PC-3 (cell line): Measurements from ENCODE around the gene PRUNE2. TPM values are rescaled to one million over a fixed set of nuclear protein-coding genes. Genes with fewer than 3 reads are reported as not detected.

Experiments used
- ATAC-seq: fragments of 200-7000 bp; cut with Tn5 transposase; 2 replicates; pipeline ENCODE4 v1.9.1; 2020; ENCODE audit warnings: mild to moderate bottlenecking, moderate library complexity
- BruUV-seq: library from RNA; stranded (reverse); fragments of 400-500 nt; replicated peaks from 2 replicates; lab custom pipeline; 2021; lab: Mats Ljungman, UMichigan
- CTCF ChIA-PET: fragments of 300-600 bp; sonication (Branson Sonifier 250); formaldehyde crosslinking; loops from one replicate; lab custom pipeline; 2022; ENCODE audit warnings: antibody characterized with exemption; lab: Charles Lee
- POLR2A ChIA-PET: fragments of 300-600 bp; sonication (Branson Sonifier 250); formaldehyde crosslinking; loops from one replicate; lab custom pipeline; 2022; ENCODE audit warnings: antibody characterized with exemption; ENCODE audit not compliant: unreplicated experiment; lab: Charles Lee
- DNase-seq: peaks from one replicate; pipeline ENCODE4 v3.0.0-alpha.2; 2015
- H2AFZ ChIP-seq: fragments of 300-600 bp; sonication (generic); 2 replicates; pipeline ENCODE4 v1.6.0; 2016; ENCODE audit warnings: antibody characterized with exemption, low read length
- H3F3A ChIP-seq: fragments of 300-600 bp; sonication (generic); one replicate; pipeline ENCODE4 v1.6.0; 2017; ENCODE audit warnings: antibody characterized with exemption, low read length, control low read depth, mild to moderate bottlenecking; ENCODE audit not compliant: unreplicated experiment
- H3K27ac ChIP-seq: fragments of 300-600 bp; sonication (generic); 2 replicates; pipeline ENCODE4 v1.5.1; 2016; ENCODE audit warnings: mild to moderate bottlenecking, low read length
- H3K27me3 ChIP-seq: fragments of 300-600 bp; sonication (generic); 2 replicates; pipeline ENCODE4 v1.6.1; 2016; ENCODE audit warnings: low read length, mixed read lengths
- H3K36me3 ChIP-seq: fragments of 300-600 bp; sonication (generic); 2 replicates; pipeline ENCODE4 v1.6.1; 2016; ENCODE audit warnings: low read depth, mixed run types, low read length, mixed read lengths
- H3K4me1 ChIP-seq: fragments of 300-600 bp; sonication (generic); 2 replicates; pipeline ENCODE4 v1.5.1; 2016; ENCODE audit warnings: low read length; ENCODE audit not compliant: insufficient read depth
- H3K4me2 ChIP-seq: fragments of 300-600 bp; sonication (generic); 2 replicates; pipeline ENCODE4 v1.6.0; 2016; ENCODE audit warnings: low read length
- H3K4me3 ChIP-seq: fragments of 300-600 bp; sonication (generic); 2 replicates; pipeline ENCODE4 v1.5.1; 2016; ENCODE audit warnings: mild to moderate bottlenecking, low read length, mixed read lengths
- H3K79me2 ChIP-seq: fragments of 300-600 bp; sonication (generic); 2 replicates; pipeline ENCODE4 v1.6.1; 2017; ENCODE audit warnings: low read length, mixed read lengths
- H3K9ac ChIP-seq: fragments of 300-600 bp; sonication (generic); 2 replicates; pipeline ENCODE4 v1.6.0; 2016; ENCODE audit warnings: mild to moderate bottlenecking, low read length
- H3K9me2 ChIP-seq: fragments of 300-600 bp; sonication (generic); replicated peaks from 2 replicates; pipeline ENCODE4 v1.6.1; 2016; ENCODE audit warnings: mixed run types, low read length, mixed read lengths
- H3K9me3 ChIP-seq: fragments of 300-600 bp; sonication (generic); 2 replicates; pipeline ENCODE4 v1.6.1; 2016; ENCODE audit warnings: low read length, mixed read lengths
- H4K20me1 ChIP-seq: fragments of 300-600 bp; sonication (generic); 2 replicates; pipeline ENCODE4 v1.6.1; 2016; ENCODE audit warnings: low read length, mixed read lengths
- CTCF ChIP-seq: fragments of 300-600 bp; sonication (generic); conservative IDR thresholded peaks from 2 replicates; pipeline ENCODE4 v1.5.1; 2017; ENCODE audit warnings: antibody characterized with exemption, low read depth, mild to moderate bottlenecking, low read length
- EZH2 ChIP-seq: fragments of 300-600 bp; sonication (generic); IDR thresholded peaks from one replicate; pipeline ENCODE4 v1.6.1; 2017; ENCODE audit warnings: antibody characterized with exemption, mild to moderate bottlenecking, low read length; ENCODE audit not compliant: unreplicated experiment
- EZH2phosphoT487 ChIP-seq: fragments of 300-600 bp; sonication (generic); IDR thresholded peaks from 2 replicates; pipeline ENCODE4 v1.6.1; 2018; ENCODE audit warnings: mild to moderate bottlenecking, antibody characterized with exemption, low read length, borderline replicate concordance
- intact Hi-C: fragments of 100-400 bp; cut with micrococcal nuclease; formaldehyde crosslinking; loops from 2 replicates; pipeline ENCODE4 v1.9.0; 2023
- total RNA-seq: library from RNA; depleted of rRNA; stranded (reverse); fragments of >200 nt; gene quantifications from 2 replicates; pipeline ENCODE4 v1.2.3, GENCODE V29; 2014

PRUNE2 gene
- total RNA-seq, 1 experiment from 2014 or later, result not detected

GRCh38 chr9:76652894-76653293, 253.0 kb downstream of the PRUNE2 start:
- Histone ChIP-seq H3F3A (no peaks in the 10 kb centered on the region), H3K36me3 (no peaks in the 10 kb centered on the region), H3K4me3 (no peak overlapping the region), H3K27ac (no peak overlapping the region), H3K9ac (no peak overlapping the region), H4K20me1 (no peaks in the 10 kb centered on the region), H3K27me3 (no peaks in the 10 kb centered on the region; the same call in 1 of the 2 replicates), H3K79me2 (no peaks in the 10 kb centered on the region), H3K9me3 (no peaks in the 10 kb centered on the region), H2AFZ (no peak overlapping the region), H3K4me1 (no peaks in the 10 kb centered on the region), H3K9me2 (no peaks in the 10 kb centered on the region), H3K4me2 (no peak overlapping the region)
- no TSS peak for BruUV-seq
- ChIA-PET CTCF (no interaction called here), POLR2A (no interaction called here)
- DNase-seq, result no peak
- ATAC-seq, result no peak
- intact Hi-C loops, result no loop called here
- TF ChIP-seq EZH2phosphoT487 (no peak), CTCF (no peak), EZH2 (no peak)

DNA sequence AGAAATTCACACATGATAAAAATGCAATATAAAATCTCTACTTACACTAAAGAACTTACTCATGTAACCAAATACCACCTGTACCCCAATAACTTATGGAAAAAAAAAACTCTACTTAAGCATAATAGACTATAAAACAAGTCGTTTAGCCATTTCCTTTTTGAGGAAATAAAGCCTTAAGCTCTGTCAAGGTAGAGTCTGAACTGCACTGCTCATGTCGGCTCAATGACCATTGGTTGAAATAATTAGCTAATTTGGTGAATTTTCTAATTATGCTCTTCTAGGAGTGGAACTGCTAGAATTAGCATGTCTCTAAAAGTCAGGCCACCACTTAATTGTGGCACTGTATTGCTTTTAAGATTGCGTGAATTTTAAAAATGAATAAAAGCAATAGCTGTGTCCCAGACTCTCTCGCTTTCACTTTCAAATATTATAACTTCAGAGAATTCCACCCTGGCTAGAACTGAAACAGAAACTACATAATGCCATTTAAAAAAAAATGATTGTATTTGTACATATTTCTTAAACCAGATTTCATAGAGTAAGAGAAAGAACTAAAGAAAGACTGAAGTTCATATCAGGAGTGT, 254.7 kb downstream of the PRUNE2 start:
- no peak for TF ChIP-seq EZH2phosphoT487
- TF ChIP-seq EZH2, result no peak
- no peak for TF ChIP-seq CTCF
- ATAC-seq (no peak), DNase-seq (no peak)
- no TSS peak for BruUV-seq
- Histone ChIP-seq H3F3A (no peaks in the 10 kb centered on the region), H3K79me2 (no peaks in the 10 kb centered on the region), H3K4me1 (no peaks in the 10 kb centered on the region), H3K36me3 (no peaks in the 10 kb centered on the region), H3K9me3 (no peaks in the 10 kb centered on the region), H4K20me1 (no peaks in the 10 kb centered on the region), H3K4me2 (no peak overlapping the region), H2AFZ (no peak overlapping the region), H3K4me3 (no peak overlapping the region), H3K9me2 (no peaks in the 10 kb centered on the region), H3K27me3 (no peaks in the 10 kb centered on the region; the same call in 1 of the 2 replicates), H3K27ac (no peak overlapping the region), H3K9ac (no peak overlapping the region)
- ChIA-PET CTCF (no interaction called here), POLR2A (no interaction called here)
- intact Hi-C loops, result no loop called here

- Histone ChIP-seq H3K9me2 (no peaks in the 10 kb centered on the region), H3K9ac (no peak overlapping the region), H3K9me3 (no peaks in the 10 kb centered on the region), H4K20me1 (no peaks in the 10 kb centered on the region), H3K4me2 (no peak overlapping the region), H2AFZ (no peak overlapping the region), H3K4me1 (no peaks in the 10 kb centered on the region), H3K79me2 (no peaks in the 10 kb centered on the region), H3K4me3 (no peak overlapping the region), H3K27me3 (no peaks in the 10 kb centered on the region; the same call in 1 of the 2 replicates), H3K36me3 (no peaks in the 10 kb centered on the region), H3F3A (no peaks in the 10 kb centered on the region), H3K27ac (no peak overlapping the region)
- POLR2A ChIA-PET, result no interaction called here
- TF ChIP-seq CTCF (no peak), EZH2 (no peak), EZH2phosphoT487 (no peak)
- BruUV-seq, result no TSS peak
- no peak for DNase-seq
- ATAC-seq, result no peak
- CTCF ChIA-PET, result no interaction called here
- intact Hi-C loops, result no loop called here
These were observed 255.2 kb downstream of the PRUNE2 start for GRCh38 chr9:76650692-76651091.
